ENCODE data around the gene LEP.

DNA sequence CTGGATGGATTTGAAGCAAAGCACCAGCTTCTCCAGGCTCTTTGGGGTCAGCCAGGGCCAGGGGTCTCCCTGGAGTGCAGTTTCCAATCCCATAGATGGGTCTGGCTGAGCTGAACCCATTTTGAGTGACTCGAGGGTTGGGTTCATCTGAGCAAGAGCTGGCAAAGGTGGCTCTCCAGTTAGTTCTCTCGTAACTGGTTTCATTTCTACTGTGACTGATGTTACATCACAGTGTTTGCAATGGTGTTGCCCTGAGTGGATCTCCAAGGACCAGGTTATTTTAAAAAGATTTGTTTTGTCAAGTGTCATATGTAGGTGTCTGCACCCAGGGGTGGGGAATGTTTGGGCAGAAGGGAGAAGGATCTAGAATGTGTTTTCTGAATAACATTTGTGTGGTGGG, 14.2 kb downstream of the LEP start:
- TF ChIP-seq POLR2A (IDR thresholded peaks at IDR 0.05) = no peak
- TF ChIP-seq, protein P1, sequence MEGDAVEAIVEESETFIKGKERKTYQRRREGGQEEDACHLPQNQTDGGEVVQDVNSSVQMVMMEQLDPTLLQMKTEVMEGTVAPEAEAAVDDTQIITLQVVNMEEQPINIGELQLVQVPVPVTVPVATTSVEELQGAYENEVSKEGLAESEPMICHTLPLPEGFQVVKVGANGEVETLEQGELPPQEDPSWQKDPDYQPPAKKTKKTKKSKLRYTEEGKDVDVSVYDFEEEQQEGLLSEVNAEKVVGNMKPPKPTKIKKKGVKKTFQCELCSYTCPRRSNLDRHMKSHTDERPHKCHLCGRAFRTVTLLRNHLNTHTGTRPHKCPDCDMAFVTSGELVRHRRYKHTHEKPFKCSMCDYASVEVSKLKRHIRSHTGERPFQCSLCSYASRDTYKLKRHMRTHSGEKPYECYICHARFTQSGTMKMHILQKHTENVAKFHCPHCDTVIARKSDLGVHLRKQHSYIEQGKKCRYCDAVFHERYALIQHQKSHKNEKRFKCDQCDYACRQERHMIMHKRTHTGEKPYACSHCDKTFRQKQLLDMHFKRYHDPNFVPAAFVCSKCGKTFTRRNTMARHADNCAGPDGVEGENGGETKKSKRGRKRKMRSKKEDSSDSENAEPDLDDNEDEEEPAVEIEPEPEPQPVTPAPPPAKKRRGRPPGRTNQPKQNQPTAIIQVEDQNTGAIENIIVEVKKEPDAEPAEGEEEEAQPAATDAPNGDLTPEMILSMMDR (IDR thresholded peaks at IDR 0.05) = no peak

Measured in uterus (tissue), 2 donors.